HEK293 (cell line): ENCODE data around the gene MAML3.

Source experiments
- SCRT1 ChIP-seq: fragments of 450-650 bp; formaldehyde crosslinking; IDR thresholded peaks from 2 replicates; pipeline ENCODE4 v1.5.1; 2016; ENCODE audit warnings: missing biosample characterization, missing genetic modification characterization, borderline replicate concordance
- TF ChIP-seq, protein P1 (sequence below): fragments of 450-650 bp; formaldehyde crosslinking; IDR thresholded peaks from 2 replicates; pipeline ENCODE4 v1.5.1; 2016; ENCODE audit warnings: missing biosample characterization, missing genetic modification characterization
- TF ChIP-seq, protein P2 (sequence below): fragments of 450-650 bp; formaldehyde crosslinking; conservative IDR thresholded peaks from 2 replicates; pipeline ENCODE4 v1.5.1; 2016; ENCODE audit warnings: low read depth, missing biosample characterization, missing genetic modification characterization

GRCh38 chr4:139807483-139807882 lies 346.5 kb downstream of the MAML3 start:
- no peak for TF ChIP-seq SCRT1 (tag by site-specific recombination)
- TF ChIP-seq, protein P1, sequence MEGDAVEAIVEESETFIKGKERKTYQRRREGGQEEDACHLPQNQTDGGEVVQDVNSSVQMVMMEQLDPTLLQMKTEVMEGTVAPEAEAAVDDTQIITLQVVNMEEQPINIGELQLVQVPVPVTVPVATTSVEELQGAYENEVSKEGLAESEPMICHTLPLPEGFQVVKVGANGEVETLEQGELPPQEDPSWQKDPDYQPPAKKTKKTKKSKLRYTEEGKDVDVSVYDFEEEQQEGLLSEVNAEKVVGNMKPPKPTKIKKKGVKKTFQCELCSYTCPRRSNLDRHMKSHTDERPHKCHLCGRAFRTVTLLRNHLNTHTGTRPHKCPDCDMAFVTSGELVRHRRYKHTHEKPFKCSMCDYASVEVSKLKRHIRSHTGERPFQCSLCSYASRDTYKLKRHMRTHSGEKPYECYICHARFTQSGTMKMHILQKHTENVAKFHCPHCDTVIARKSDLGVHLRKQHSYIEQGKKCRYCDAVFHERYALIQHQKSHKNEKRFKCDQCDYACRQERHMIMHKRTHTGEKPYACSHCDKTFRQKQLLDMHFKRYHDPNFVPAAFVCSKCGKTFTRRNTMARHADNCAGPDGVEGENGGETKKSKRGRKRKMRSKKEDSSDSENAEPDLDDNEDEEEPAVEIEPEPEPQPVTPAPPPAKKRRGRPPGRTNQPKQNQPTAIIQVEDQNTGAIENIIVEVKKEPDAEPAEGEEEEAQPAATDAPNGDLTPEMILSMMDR (tag by site-specific recombination) = no peak
- TF ChIP-seq, protein P2, sequence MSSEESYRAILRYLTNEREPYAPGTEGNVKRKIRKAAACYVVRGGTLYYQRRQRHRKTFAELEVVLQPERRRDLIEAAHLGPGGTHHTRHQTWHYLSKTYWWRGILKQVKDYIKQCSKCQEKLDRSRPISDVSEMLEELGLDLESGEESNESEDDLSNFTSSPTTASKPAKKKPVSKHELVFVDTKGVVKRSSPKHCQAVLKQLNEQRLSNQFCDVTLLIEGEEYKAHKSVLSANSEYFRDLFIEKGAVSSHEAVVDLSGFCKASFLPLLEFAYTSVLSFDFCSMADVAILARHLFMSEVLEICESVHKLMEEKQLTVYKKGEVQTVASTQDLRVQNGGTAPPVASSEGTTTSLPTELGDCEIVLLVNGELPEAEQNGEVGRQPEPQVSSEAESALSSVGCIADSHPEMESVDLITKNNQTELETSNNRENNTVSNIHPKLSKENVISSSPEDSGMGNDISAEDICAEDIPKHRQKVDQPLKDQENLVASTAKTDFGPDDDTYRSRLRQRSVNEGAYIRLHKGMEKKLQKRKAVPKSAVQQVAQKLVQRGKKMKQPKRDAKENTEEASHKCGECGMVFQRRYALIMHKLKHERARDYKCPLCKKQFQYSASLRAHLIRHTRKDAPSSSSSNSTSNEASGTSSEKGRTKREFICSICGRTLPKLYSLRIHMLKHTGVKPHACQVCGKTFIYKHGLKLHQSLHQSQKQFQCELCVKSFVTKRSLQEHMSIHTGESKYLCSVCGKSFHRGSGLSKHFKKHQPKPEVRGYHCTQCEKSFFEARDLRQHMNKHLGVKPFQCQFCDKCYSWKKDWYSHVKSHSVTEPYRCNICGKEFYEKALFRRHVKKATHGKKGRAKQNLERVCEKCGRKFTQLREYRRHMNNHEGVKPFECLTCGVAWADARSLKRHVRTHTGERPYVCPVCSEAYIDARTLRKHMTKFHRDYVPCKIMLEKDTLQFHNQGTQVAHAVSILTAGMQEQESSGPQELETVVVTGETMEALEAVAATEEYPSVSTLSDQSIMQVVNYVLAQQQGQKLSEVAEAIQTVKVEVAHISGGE = no peak
